Brain microvascular endothelial cell (primary cell): ENCODE results near the gene HBEGF.
A peak's percentile ranks its signal among the peaks of the same experiment; 100 is the strongest.

Experiments used
- DNase-seq: peaks from one replicate; pipeline ENCODE4 v3.0.0-alpha.2; 2020
- H3K27ac ChIP-seq: fragments of 250-450 bp; sonication (Bioruptor Pico); 2 replicates; pipeline ENCODE4 v1.5.1; 2020; ENCODE audit warnings: mild to moderate bottlenecking, moderate library complexity
- H3K27me3 ChIP-seq: fragments of 250-450 bp; sonication (Bioruptor Pico); replicated peaks from 2 replicates; pipeline ENCODE4 v1.5.1; 2020; ENCODE audit warnings: mild to moderate bottlenecking
- H3K36me3 ChIP-seq: fragments of 250-450 bp; sonication (Bioruptor Pico); replicated peaks from 2 replicates; pipeline ENCODE4 v1.5.1; 2020; ENCODE audit warnings: mild to moderate bottlenecking
- H3K4me3 ChIP-seq: 2 replicates; pipeline ENCODE4 v1.5.1; 2011; ENCODE audit warnings: low read depth, mild to moderate bottlenecking, control low read depth, low read length, moderate library complexity
- in situ Hi-C: cut with HindIII; loops from 2 replicates; pipeline ENCODE4 v1.10.0; 2017; ENCODE audit warnings: low sequenced_read_pairs, low pct_ligation_motif_present
- TF ChIP-seq, protein P1 (sequence below): IDR thresholded peaks from 2 replicates; pipeline ENCODE4 v1.5.1; 2011; ENCODE audit warnings: low read depth, mild to moderate bottlenecking, moderate library complexity, low read length, control low read depth, inconsistent platforms; ENCODE audit errors: missing control alignments

HBEGF gene

DNA sequence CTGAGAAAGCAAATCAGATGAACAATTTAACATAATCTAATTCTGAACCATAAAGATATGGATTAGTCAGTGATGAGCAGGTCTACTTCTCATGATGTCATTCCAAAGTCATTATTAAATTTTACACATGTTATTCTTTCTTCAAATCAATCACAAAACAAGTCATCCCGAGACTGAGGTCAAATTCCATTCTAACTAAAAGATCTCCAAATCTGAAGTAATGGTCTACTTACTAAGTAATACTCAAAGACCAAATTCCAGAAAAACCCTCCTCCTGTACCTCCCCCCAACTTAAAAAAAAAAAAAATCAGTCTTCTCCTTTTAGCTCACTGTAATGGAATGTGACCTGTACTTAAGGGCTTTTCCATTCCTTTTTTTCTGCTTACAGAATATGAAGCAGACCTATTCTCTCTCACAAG lies 48.2 kb downstream of the HBEGF start:
- H3K4me3 ChIP-seq: no peak overlapping the region
- in situ Hi-C loops: no loop called here
- H3K27ac ChIP-seq: peak overlapping the region; percentile 78
- peaks cover 13% of the 10 kb centered on the region for H3K36me3 ChIP-seq
- H3K27me3 ChIP-seq: no peaks in the 10 kb centered on the region
- DNase-seq: peak; percentile 53
- TF ChIP-seq, protein P1, sequence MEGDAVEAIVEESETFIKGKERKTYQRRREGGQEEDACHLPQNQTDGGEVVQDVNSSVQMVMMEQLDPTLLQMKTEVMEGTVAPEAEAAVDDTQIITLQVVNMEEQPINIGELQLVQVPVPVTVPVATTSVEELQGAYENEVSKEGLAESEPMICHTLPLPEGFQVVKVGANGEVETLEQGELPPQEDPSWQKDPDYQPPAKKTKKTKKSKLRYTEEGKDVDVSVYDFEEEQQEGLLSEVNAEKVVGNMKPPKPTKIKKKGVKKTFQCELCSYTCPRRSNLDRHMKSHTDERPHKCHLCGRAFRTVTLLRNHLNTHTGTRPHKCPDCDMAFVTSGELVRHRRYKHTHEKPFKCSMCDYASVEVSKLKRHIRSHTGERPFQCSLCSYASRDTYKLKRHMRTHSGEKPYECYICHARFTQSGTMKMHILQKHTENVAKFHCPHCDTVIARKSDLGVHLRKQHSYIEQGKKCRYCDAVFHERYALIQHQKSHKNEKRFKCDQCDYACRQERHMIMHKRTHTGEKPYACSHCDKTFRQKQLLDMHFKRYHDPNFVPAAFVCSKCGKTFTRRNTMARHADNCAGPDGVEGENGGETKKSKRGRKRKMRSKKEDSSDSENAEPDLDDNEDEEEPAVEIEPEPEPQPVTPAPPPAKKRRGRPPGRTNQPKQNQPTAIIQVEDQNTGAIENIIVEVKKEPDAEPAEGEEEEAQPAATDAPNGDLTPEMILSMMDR: no peak

DNA sequence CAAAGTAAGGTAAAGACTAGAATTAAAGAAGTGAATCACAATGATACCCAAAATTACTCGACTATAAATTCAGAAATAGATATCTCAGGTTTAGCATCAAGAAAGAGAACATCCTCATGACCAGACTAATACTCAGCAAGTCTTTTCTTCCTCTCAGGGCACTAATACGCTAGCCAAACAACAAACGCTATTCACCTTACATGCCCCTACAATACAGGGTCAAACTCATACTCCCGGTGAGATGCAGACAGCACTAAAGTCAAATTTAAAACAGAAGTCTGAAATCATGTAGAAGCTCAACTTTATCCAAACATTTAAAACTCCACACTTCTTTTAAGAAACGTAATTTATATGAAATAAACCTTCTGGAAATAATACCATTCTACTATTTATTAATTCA lies 49.1 kb downstream of the HBEGF start:
- in situ Hi-C loops: no loop called here
- H3K36me3 ChIP-seq: peaks cover 13% of the 10 kb centered on the region
- H3K27me3 ChIP-seq: no peaks in the 10 kb centered on the region
- DNase-seq: no peak
- peak overlapping the region; percentile 78 for H3K27ac ChIP-seq
- no peak overlapping the region for H3K4me3 ChIP-seq
- TF ChIP-seq, protein P1: no peak

DNA sequence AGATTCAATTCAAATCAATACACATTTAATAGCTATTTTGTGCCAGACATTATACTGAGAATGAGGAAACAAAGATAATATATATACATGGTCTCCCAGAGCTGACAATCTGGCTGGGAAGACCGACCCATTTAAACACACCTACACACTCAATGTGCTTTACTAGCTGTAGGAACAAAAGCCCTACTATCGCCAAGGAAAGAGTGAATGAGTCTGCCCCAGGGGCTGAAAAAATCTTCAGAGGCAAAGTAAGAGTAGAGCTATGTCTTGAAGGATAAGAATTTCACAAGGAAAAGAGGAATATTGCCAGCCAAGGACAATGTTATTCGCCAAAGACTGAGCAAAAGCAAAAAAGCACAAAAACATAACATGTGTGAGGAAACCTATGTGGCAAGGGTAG lies 50.1 kb downstream of the HBEGF start:
- no peak for DNase-seq
- TF ChIP-seq, protein P1: no peak
- H3K27me3 ChIP-seq: no peaks in the 10 kb centered on the region
- in situ Hi-C loops: no loop called here
- peak overlapping the region; percentile 36 for H3K27ac ChIP-seq
- peaks cover 13% of the 10 kb centered on the region for H3K36me3 ChIP-seq
- H3K4me3 ChIP-seq: no peak overlapping the region

DNA sequence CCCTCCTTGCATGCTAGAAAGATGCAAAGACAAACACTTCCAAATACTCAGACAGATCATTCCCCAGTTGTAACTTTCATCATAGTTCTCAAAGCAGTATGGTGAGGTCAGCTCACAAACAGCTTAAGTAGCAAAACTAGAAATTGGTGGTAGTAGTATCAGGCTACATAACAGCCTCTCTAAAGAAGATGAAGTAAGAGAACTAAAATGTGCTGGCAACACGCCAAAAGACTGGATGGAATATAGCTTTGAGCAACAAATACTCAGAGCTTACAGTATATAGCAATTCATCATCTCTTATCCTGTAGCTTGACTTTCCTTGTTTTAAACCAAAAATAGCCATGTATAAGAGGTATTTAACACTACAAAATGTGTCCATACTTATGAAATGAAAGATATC lies 51.0 kb downstream of the HBEGF start:
- in situ Hi-C loops: no loop called here
- H3K36me3 ChIP-seq: peaks cover 13% of the 10 kb centered on the region
- peak overlapping the region; percentile 45 for H3K27ac ChIP-seq
- H3K27me3 ChIP-seq: no peaks in the 10 kb centered on the region
- no peak overlapping the region for H3K4me3 ChIP-seq
- DNase-seq: peak; percentile 99
- TF ChIP-seq, protein P1: no peak

DNA sequence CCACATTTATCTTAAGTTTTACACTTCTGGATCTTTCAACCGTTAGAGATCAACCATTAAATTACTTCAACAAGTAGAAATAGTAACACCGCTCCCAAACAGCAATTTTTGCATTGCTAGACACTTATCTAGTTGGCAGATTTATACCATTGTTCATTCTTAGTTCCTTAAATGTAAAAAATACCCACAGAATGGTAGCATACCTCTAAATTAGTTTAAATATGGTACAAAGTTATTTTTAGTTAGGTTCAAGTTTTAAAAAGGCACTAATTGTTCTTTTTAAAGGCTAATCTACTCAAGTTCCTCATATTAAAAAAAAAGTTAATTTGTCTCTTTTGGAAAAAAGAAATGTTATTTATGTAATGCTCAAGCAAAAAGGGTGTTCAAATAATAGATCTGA lies 51.6 kb downstream of the HBEGF start:
- H3K27me3 ChIP-seq: no peaks in the 10 kb centered on the region
- H3K4me3 ChIP-seq: no peak overlapping the region
- in situ Hi-C loops: no loop called here
- TF ChIP-seq, protein P1: no peak
- H3K27ac ChIP-seq: peak overlapping the region; percentile 45
- H3K36me3 ChIP-seq: peaks cover 6% of the 10 kb centered on the region
- no peak for DNase-seq

DNA sequence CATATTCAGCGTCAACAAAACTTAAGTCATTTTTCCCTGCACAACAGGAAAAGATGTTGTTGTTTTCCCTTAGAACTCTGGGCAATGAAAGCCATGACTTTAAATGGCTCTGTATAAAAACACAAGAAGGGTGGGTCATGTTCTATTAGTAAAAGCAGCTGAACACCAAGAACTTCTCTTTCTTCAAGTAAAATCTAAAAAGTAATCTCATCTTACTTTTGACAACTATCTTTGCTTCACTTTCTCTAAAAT lies 52.6 kb downstream of the HBEGF start:
- Histone ChIP-seq H3K36me3 (peaks cover under 1% of the 10 kb centered on the region), H3K4me3 (no peak overlapping the region), H3K27ac (peak overlapping the region; percentile 91), H3K27me3 (no peaks in the 10 kb centered on the region)
- in situ Hi-C loops: no loop called here
- TF ChIP-seq, protein P1: no peak
- no peak for DNase-seq
